SU-DHL-6 (cell line): Measurements from ENCODE around the gene SH3PXD2A.

ENCODE experiments used
- H2AFZ ChIP-seq: fragments of 200-600 bp; sonication (generic); 2 replicates; pipeline ENCODE4 v1.6.1; 2014; ENCODE audit warnings: low read depth, mild to moderate bottlenecking, moderate library complexity, mixed read lengths, antibody characterized with exemption, low read length; ENCODE audit not compliant: severe bottlenecking
- H3F3A ChIP-seq: fragments of 200-600 bp; shearing (Covaris generic); 2 replicates; pipeline ENCODE4 v1.6.0; 2016; ENCODE audit warnings: antibody characterized with exemption, mild to moderate bottlenecking; ENCODE audit not compliant: insufficient read depth
- H3K27ac ChIP-seq: fragments of 200-600 bp; sonication (generic); 2 replicates; pipeline ENCODE4 v1.5.1; 2016; ENCODE audit warnings: low read depth, mild to moderate bottlenecking, low read length, moderate library complexity, mixed read lengths
- H3K27me3 ChIP-seq: fragments of 200-600 bp; sonication (generic), shearing (Covaris generic); 2 replicates; pipeline ENCODE4 v1.6.0; 2014; ENCODE audit warnings: mild to moderate bottlenecking, low read length
- H3K36me3 ChIP-seq: fragments of 200-600 bp; sonication (generic); 2 replicates; pipeline ENCODE4 v1.6.1; 2014; ENCODE audit warnings: mild to moderate bottlenecking, low read length, mixed read lengths
- H3K4me2 ChIP-seq: fragments of 300-600, 200-600 bp; shearing (Covaris generic), sonication (generic); 2 replicates; pipeline ENCODE4 v1.6.0; 2014; ENCODE audit warnings: low read length, low read depth, mild to moderate bottlenecking; ENCODE audit not compliant: poor library complexity, severe bottlenecking
- H3K4me3 ChIP-seq: fragments of 200-600 bp; sonication (generic); 2 replicates; pipeline ENCODE4 v1.5.1; 2014; ENCODE audit warnings: antibody characterized with exemption, low read length, mild to moderate bottlenecking, mixed read lengths; ENCODE audit not compliant: insufficient read depth, poor library complexity, severe bottlenecking
- H3K79me2 ChIP-seq: fragments of 200-600 bp; sonication (generic); 2 replicates; pipeline ENCODE4 v1.6.1; 2014; ENCODE audit warnings: mild to moderate bottlenecking, low read length, moderate library complexity; ENCODE audit not compliant: insufficient read depth
- H3K9ac ChIP-seq: fragments of 200-600 bp; sonication (generic); 2 replicates; pipeline ENCODE4 v1.7.0; 2014; ENCODE audit warnings: mild to moderate bottlenecking, low read length
- H3K9me2 ChIP-seq: fragments of 200-600 bp; sonication (generic); replicated peaks from 2 replicates; pipeline ENCODE4 v1.6.1; 2014; ENCODE audit warnings: low read length; ENCODE audit not compliant: insufficient read depth
- H3K9me3 ChIP-seq: fragments of 200-600 bp; sonication (generic); 2 replicates; pipeline ENCODE4 v1.6.1; 2014; ENCODE audit warnings: low read length, mixed read lengths; ENCODE audit not compliant: insufficient read depth
- H4K20me1 ChIP-seq: fragments of 200-600 bp; sonication (generic); 2 replicates; pipeline ENCODE4 v1.6.1; 2014; ENCODE audit warnings: low read depth, mild to moderate bottlenecking, antibody characterized with exemption, low read length, moderate library complexity, mixed read lengths
- CTCF ChIP-seq: fragments of 200-600 bp; sonication (generic); IDR thresholded peaks from one replicate; pipeline ENCODE4 v1.5.1; 2017; ENCODE audit warnings: antibody characterized with exemption, mild to moderate bottlenecking, low read length, moderate library complexity; ENCODE audit not compliant: insufficient read depth, poor library complexity, severe bottlenecking
- EZH2phosphoT487 ChIP-seq: fragments of 200-600 bp; sonication (generic), shearing (Covaris generic); conservative IDR thresholded peaks from 2 replicates; pipeline ENCODE4 v1.6.1; 2018; ENCODE audit warnings: mild to moderate bottlenecking, antibody characterized with exemption, low read length, moderate library complexity, mixed read lengths

SH3PXD2A gene

GRCh38 chr10:103681617-103682399, 173.6 kb downstream of the SH3PXD2A start:
- H2AFZ ChIP-seq: no peak overlapping the region
- no peaks in the 10 kb centered on the region for H3K27me3 ChIP-seq
- H3F3A ChIP-seq: no peaks in the 10 kb centered on the region
- H3K36me3 ChIP-seq: no peaks in the 10 kb centered on the region
- H4K20me1 ChIP-seq: no peaks in the 10 kb centered on the region
- H3K27ac ChIP-seq: no peak overlapping the region
- no peak overlapping the region for H3K9ac ChIP-seq
- TF ChIP-seq EZH2phosphoT487 (no peak), CTCF (no peak)
- H3K9me3 ChIP-seq: no peaks in the 10 kb centered on the region
- H3K4me3 ChIP-seq: no peak overlapping the region
- H3K79me2 ChIP-seq: no peaks in the 10 kb centered on the region
- H3K4me2 ChIP-seq: no peak overlapping the region
- H3K9me2 ChIP-seq: no peaks in the 10 kb centered on the region

- Histone ChIP-seq H3K36me3 (no peaks in the 10 kb centered on the region), H3K4me2 (no peak overlapping the region), H3K9me3 (no peaks in the 10 kb centered on the region), H3K9me2 (no peaks in the 10 kb centered on the region), H3K9ac (no peak overlapping the region), H3K79me2 (no peaks in the 10 kb centered on the region), H2AFZ (no peak overlapping the region), H3K27me3 (no peaks in the 10 kb centered on the region), H4K20me1 (no peaks in the 10 kb centered on the region), H3F3A (no peaks in the 10 kb centered on the region), H3K27ac (no peak overlapping the region), H3K4me3 (no peak overlapping the region)
- TF ChIP-seq CTCF: no peak
- no peak for TF ChIP-seq EZH2phosphoT487
These were observed 174.5 kb downstream of the SH3PXD2A start for GRCh38 chr10:103680869-103681236.

- H3K79me2 ChIP-seq: no peaks in the 10 kb centered on the region
- H3K36me3 ChIP-seq: no peaks in the 10 kb centered on the region
- no peaks in the 10 kb centered on the region for H3K9me3 ChIP-seq
- H3K27ac ChIP-seq: no peak overlapping the region
- no peak overlapping the region for H2AFZ ChIP-seq
- no peak overlapping the region for H3K4me3 ChIP-seq
- H3K9ac ChIP-seq: no peak overlapping the region
- no peaks in the 10 kb centered on the region for H3F3A ChIP-seq
- H3K9me2 ChIP-seq: no peaks in the 10 kb centered on the region
- TF ChIP-seq EZH2phosphoT487 (no peak), CTCF (no peak)
- H3K4me2 ChIP-seq: no peak overlapping the region
- no peaks in the 10 kb centered on the region for H4K20me1 ChIP-seq
- no peaks in the 10 kb centered on the region for H3K27me3 ChIP-seq
These were observed 176.1 kb downstream of the SH3PXD2A start for GRCh38 chr10:103679096-103679790.
